Colon (tissue), 2 donors: ENCODE data around the gene LHFPL6.

Source experiments
- FAIRE-seq: peaks from 2 replicates; lab custom pipeline; 2012; peaks lifted over from hg19 to GRCh38; lab: Jason Lieb, UNC
- donor health status: control.
- donor health status: control.

LHFPL6 gene

DNA sequence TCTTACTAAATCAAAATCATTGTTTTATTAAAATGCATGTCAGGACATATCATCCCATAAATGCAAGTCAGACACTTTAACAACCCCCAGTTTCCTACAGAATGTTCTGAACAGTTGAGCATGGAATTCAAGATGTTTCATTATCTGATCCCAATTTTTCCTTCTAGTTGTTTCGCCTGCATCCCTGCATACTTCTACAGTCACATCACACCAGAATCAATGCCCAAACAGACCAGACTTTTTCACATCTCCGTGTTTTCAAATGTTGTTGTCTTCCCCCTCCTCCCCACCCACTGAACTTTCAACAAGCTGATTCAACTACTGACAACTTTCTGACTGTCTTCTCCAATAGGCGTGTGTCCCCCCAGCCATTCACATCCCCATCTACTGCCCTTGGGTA, 48.6 kb downstream of the LHFPL6 start:
- no peak for FAIRE-seq

DNA sequence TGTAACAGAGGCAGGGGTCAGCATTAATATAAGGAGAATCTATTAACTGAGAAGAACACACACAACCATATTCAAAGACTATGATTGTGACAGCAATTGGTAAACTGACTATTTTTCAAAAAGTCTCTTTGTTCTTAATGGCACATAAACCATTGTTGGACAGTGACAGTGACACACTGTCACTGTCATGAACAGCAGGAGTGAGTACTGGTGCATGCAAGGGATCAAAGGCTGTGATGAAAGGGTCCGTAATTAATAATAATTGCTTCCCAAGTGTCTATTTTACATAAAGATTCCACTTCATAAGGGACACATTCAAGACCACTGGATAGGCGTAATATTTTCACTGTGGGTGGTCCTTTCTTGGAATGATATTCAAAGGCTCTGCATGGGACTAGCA, 50.7 kb downstream of the LHFPL6 start:
- FAIRE-seq: no peak

GRCh38 chr13:39550931-39551330, 52.1 kb downstream of the LHFPL6 start:
- FAIRE-seq: no peak

GRCh38 chr13:39547108-39547507, 55.9 kb downstream of the LHFPL6 start:
- no peak for FAIRE-seq

GRCh38 chr13:39542361-39542760, 60.6 kb downstream of the LHFPL6 start:
- FAIRE-seq: no peak

DNA sequence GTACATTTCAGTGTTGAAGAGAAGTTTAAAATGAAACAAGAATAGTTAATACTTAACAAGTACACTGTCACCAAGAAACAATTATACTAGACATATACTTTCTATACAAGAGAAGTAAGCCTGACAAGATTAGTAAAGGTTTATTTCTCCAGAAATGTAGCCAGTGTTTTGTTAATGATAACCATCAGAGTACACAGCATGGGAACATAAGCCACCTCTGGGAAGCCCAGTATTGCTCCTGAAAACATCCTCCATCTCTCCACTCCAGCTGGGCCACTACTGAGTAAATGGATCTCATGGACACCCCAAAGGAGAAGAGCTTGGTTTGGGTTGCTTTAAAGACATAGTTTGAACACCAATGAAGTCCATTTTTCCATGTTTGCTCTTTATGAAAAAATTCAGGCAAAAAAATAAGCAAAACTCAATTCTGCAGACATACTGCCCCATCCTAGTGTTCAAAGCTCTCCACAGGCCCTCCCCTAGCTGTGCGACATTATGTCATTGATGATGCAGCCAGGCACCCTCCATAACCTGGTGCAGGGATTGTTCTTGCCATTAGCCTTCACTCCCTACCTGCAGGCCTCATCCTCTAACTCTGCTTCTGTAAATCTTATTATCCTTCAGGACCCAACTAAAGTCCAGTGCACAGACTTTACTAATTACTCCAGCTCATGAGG, 61.9 kb downstream of the LHFPL6 start:
- FAIRE-seq: no peak

DNA sequence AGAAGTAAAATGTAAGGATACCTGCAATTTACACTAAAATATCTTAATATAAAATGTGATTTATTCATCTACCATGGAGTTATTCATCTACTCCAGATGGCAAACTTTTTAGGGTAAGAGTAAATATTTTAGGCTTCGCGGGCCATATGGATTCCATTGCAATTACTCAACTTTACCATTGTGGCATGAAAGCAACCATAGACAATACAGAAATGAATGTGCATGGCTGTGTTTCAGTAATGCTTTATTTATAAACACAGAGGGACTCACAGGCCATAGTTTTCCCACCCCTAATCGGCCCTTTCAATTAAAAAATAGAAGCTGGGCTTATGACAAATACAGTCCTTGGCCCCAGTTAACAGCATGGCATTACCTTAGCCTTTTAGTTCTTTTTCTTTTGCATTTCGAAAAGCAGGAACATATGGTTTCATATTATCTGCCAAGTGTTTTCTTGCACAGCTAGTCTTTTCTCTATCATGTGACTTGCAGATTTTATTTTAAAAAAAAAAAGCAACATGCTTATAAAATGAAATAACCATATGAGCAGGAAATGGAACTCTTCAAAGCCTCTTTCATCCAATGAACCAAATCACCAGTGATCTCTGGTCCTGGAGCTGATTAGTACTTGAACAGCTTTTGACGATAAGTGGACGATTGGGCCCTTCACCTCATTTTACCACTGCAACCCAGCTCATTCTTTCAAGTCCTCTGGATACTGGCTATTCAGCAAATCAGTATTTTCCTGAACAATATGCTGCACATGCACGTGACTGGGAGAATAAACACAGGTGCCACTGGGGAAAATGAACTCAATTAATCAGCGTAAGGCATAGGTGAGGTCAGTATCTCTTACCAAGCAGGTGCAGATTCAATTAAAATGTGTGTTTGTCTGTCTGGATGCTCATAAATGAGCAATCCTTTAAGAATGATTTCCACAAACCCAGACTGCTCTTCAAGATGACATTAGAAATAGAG, 63.9 kb downstream of the LHFPL6 start:
- FAIRE-seq: no peak

DNA sequence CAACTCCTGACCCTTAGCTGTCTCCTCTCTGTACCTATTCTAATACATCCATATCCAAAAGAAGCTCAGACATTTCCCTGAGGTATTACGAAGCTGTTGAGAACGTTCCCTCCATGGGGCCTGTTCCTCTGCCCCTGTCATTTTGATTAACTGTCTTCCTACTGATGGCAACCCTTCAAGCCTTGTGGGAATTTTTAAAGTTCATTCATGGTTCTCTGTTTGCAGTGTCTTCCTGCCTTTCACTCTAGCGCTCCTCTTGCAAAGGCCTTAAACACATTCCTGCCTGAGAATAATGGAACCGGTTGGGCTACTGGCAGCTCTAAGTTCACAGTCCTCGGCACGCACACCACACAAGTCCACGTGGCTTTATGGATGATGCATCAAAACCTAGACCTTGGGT, 66.1 kb downstream of the LHFPL6 start:
- FAIRE-seq: no peak

- FAIRE-seq: no peak
These were observed 66.7 kb downstream of the LHFPL6 start for GRCh38 chr13:39536274-39536673.

DNA sequence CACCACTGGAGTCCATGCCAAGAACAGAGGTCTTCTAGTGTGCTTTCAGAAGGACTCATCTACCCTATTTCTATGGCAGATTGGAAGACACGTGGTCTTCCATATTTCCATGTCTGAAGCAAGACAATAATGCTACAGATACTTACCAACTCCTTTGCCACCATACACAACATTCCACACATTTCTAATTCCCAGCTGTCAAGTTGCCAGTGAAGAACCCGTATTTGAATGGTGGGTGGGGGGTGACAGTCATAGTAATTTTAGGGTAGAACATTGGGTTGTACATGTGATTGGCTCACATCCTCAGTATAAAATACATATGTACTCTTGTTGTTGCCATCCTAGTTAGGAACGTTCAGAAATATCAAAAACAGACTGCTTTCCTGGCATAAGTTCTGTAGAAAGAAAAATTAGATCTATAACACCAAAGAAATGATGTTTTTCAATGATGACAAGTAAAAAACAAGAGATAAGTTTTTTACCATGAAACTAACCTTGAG, 69.3 kb downstream of the LHFPL6 start:
- no peak for FAIRE-seq

- no peak for FAIRE-seq
These were observed 71.3 kb downstream of the LHFPL6 start for GRCh38 chr13:39531646-39532045.

DNA sequence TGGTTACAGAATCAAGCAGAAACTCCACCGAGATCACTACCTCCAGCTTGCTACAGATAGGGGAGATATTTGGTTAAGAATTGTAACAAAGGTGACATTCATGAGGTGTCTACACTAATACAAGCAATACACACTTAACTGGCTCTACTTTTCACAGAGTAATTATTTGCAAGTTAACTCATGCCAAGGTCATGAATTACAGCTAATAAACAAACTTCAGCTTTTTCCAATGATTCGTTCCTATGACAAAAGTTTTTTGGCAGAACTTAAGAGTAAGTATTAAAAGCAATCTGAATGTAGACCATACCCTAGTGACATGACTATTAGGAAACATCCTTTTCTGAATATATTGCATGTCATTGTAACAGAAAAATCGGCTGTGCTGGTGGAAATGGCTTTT, 72.1 kb downstream of the LHFPL6 start:
- no peak for FAIRE-seq

- no peak for FAIRE-seq
These were observed 74.4 kb downstream of the LHFPL6 start for GRCh38 chr13:39528661-39528980.

DNA sequence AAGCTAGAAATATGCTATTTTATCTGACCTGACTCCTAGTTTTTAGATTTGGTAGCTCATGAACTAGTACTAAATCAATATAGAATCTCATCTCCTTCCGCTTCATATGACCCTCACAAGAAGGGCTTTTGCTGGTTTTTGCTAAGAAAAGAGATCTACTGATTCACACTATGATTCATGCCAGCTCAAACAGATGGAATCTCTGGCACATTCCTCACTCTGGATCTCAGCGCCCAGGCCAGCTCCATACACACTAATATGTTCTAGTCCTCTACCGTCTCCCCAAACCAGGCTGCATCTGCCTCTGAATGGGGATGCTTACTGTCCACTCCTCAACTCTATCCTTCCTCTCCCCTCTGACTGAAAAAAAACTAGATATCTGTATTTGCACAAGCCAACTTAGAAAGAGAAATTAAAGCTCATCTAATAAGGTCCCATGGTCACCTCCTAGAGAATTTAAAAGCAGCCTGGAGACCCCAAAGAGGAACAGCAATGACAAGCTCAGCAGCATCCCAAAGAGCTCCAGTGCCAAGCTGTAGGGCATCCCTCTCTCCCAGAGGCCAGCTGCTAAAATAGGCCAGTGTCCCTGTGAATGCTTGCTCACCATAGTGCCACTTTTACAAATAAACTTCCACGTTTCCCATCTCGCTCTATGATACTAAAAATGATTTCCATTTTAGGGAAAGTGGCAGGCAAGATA, 74.9 kb downstream of the LHFPL6 start:
- FAIRE-seq: no peak

DNA sequence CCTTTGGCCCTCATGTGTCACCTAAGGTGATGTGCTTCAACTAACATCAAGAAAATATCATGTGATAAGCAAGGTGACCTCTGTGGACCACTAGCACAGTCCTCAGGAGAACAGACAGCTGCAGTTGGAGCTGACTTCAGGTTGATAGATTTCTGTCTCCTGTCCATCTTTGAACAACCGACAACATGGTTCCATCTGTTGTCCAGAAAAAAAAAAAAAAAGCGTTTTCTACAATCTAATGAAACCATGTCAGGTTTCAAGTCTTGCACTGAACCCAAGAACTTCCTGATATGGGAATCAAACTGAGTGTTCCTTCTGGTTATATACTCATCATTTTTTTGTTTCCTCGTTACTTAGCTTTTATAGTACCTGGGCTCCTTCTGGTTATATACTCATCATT, 75.7 kb downstream of the LHFPL6 start:
- no peak for FAIRE-seq

GRCh38 chr13:39526499-39526898, 76.5 kb downstream of the LHFPL6 start:
- no peak for FAIRE-seq

DNA sequence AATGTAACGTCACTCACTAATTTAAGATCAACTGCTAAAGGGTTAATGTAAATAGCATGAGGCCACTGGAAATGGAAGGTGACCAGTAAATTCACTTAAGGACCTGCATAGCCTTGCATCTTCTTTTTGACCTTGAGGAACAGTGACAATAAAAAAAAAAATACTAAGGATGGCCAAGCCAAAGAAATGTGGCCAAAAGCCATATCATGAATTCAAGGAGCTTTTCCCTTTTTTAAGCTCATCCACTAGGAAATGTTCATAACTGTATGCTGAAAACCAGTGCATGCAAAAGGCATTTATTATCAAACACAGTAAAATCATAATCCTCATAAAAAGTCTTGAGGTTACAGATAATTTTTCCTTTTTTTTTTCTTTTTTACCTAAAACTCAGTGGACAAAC, 77.5 kb downstream of the LHFPL6 start:
- FAIRE-seq: no peak

DNA sequence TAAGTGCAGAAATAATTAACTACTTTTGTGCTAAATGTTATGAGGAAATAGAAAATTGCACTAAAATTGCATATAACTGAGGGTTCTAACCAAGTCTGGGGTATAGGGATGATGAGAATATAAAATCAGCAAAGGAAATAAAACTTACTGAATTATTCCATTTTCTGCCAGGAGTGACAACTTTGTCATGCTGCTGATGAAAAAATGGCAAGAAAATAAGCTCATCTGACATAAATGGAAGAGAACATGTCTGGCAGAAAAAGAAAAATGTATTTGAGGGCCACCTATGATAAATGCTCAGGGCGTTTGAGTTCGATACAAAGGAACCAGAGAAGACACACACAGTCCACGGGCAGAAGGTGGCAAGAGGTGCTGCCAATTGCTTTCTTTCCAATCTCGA, 78.2 kb downstream of the LHFPL6 start:
- FAIRE-seq: no peak

GRCh38 chr13:39522329-39522728, 80.7 kb downstream of the LHFPL6 start:
- no peak for FAIRE-seq

DNA sequence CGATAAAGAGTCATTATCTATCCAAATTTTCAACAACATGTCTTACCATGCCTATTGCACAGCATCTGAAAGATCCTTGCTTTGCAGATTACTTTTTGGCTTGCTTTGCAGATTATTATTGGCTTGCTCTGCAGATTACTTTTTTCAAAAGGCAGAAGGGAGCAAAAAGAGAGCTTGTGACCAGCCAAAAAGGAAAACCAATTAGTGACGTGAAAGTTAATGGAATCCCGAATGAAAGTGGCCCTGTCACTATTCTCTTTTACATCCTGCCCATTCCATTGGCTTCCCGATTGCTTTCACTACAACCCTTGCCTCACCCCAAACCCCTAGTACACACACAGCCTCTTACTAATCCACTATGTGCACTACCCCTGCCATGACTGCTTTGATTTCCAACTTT, 81.3 kb downstream of the LHFPL6 start:
- FAIRE-seq: no peak

- FAIRE-seq: no peak
These were observed 86.9 kb downstream of the LHFPL6 start for GRCh38 chr13:39516096-39516495.

DNA sequence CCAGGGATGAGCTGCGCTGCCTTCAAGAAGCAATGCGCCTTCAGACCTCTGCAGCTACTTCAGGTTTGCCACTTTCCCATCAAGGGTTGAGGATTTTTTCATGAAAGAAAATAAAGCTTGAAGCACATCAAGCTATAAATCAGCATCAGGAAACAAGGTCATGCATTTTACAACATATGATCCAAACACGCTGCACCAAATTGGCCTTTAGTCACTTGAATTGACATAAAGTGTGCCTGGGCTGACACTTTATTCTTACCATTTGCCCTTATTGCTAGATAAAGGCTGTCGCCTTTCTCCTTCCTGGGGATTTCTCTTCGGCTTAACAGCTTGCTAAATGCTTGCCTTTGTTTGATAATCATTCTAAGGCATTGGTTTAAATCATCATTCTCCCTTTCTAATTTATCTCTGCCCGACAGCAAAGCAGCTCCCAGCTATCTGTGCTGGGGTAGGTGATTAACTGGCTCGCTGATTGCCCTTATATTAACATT, 87.7 kb downstream of the LHFPL6 start:
- FAIRE-seq: no peak

GRCh38 chr13:39512687-39513086, 90.3 kb downstream of the LHFPL6 start:
- no peak for FAIRE-seq
